HG03108 (cell line): ENCODE measurements around the gene TLE5.
"Not testable (repeated sequence)": the region's sequence is repeated elsewhere in the genome, so short reads cannot be mapped to it uniquely, and the experiment has no call there.

ENCODE experiments used
- ATAC-seq: cut with Tn5 transposase; IDR thresholded peaks from one replicate; pipeline ENCODE4 v1.9.1; 2021; ENCODE audit warnings: moderate library complexity; ENCODE audit not compliant: unreplicated experiment

TLE5 gene

GRCh38 chr19:3027981-3028304, 34.4 kb downstream of the TLE5 start:
- ATAC-seq: no peak

DNA sequence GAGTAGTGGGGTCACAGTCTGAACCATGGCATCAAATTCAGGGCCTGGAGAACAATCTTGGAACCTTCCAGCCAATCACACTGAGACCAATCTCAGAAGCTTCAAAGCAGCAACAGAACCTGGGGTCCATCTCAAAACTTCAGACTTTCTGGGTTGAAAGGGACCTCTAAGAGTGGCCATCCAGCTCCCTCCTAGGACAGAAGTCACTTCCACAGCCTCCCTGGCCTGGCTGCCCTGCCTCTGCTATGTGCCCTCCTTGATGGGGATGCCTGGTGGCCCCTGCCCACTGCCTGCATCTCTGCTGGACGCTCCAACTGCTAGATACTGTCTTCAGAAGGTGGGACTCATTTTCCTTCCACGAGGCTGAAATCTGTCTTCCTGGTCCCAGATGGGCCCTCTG, 35.0 kb downstream of the TLE5 start:
- ATAC-seq: no peak

DNA sequence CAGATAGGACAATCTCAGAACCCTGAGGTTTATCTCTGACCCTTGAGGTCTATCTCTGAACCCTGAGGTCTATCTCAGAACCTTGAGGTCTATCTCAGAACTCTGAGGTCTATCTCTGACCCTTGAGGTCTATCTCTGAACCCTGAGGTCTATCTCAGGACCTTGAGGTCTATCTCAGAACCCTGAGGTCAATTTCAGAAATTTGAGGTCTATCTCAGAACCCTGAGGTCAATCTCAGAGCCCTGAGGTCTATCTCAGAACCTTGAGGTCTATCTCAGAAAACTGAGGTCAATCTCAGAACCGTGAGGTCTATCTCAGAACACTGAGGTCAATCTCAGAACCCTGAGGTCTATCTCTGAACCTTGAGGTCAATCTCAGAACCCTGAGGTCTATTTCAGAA, 35.5 kb downstream of the TLE5 start:
- ATAC-seq: no peak

DNA sequence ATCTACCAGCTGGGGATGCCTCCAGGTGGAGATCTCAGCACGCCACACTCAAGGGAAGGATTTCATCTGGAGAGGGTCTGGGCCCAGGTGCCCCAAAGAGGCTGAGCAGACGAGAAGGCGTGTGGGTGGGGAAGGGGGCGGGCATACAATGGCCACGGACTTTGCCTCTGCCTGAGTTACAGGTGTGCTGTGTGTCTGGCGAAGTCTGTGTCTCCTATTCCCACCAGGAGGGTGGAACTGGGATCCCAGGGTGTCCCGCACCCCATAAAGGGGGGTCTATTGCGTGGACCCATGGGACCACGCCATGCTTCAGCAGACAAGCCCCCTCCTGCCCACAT, 36.8 kb downstream of the TLE5 start:
- no peak for ATAC-seq

GRCh38 chr19:3024870-3025548, 37.3 kb downstream of the TLE5 start:
- ATAC-seq: no peak

DNA sequence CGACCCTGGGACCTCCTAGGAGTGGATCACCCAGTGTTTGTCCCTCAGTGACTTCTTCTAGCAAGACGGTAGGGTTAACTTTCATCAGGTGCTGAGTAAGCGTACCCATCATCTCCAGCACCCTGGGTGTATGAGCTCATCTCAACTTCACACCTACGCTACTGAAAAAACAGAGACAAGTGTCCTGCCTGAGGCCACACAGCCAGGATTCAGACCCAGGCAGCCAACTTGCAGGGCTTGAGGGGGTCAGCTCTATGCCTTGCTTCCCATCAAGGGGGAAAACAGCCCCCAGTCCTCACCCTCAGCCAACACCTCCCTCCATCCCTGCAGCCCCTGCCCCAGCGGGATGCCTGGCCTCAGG, 37.8 kb downstream of the TLE5 start:
- ATAC-seq: no peak

- no peak for ATAC-seq
Measured at GRCh38 chr19:3020321-3020960, 41.9 kb downstream of the TLE5 start.

DNA sequence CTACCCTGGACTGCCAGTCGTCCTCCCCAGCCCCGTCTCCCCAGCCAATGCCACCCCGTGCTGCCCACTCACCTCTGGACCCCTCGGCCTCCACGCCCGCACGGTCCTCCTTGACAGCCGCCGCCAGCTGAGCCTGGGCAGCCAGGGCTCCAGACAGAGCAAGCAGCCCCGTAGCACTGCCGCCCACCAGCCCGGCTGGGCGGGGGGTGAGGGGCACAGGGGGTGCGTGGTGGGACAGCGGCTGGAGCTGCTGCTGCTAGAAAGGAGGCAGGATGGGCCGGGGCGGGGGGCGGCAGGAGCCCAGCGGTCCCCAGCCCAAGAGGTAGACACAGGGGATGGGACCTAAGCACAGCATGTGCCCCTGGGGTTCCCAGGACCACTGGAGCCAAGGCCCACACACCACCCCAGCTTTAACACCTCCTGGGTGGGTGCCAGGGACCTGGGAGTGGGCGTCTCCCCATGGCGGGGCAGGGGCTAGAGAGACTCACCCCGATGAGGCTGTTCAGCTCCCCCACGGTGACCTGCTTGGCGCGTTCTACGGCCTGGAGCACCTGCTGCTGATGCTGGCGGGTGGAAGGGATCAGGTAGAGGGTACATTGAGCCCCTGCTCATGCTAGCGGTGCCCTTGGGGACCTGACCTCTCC, 43.0 kb downstream of the TLE5 start:
- no peak for ATAC-seq

DNA sequence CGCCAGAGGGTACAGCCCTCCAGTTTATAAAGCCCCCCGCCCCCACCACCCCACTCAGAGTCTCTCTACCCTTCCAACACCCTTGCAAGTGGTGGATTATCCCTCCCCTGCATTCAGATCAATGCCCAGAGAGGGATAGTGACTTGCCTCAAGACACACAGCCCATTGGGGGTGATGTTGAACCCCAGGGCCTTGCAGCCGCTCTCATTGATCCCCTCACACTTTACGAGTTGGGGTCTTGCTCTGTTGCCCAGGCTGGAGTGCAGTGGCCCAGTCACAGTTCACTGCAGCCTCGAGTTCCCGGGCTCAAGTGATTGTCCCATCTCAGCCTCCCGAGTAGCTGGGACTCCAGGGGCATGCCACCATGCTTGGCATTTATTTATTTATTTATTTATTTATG, 44.4 kb downstream of the TLE5 start:
- ATAC-seq: no peak

DNA sequence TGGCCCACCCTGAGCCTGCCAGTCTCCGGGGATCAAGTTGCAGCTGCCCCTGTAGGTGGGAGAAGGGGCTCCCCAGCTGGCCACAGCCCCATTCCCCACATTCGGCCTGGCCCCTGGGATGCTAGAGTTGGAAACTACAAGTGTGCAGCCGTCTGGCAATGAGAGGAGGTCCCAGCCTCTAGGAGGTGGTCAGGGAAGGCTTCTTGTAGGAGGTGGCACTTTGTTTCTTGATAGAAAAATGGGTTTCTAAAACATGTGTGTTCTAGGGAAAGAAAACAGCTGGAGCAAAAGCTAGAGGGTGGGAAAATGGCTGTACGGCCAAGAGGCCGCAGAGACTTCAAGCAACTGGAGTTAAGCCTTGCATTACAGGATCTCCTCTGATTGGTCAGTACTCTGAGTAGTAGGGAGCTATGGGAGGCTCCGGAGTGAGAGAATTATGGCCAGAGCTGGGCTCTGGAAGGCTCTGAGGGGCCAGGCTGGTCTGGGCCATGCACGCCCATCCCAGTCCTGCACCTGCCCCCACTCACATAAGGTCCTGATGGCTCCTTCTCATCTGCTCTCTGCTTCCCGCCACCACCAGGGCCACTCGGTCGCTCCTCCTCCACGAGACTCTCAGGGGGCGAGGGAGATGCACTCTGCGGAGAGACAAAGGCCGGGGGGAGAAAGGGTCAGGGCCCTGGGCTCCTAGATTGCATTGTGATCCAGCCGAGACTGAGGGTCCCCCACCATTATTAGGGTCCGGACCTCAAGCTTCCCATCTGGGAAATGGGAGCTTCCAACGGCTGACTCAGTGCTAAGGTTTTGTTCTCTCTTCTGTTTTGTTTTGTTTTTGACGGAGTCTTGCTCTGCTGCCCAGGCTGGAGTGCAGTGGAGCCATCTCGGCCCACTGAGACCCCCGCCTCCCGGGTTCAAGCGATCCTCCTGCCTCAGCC, 46.9 kb downstream of the TLE5 start:
- ATAC-seq: no peak

GRCh38 chr19:3014135-3014534, 48.2 kb downstream of the TLE5 start:
- ATAC-seq: no peak

DNA sequence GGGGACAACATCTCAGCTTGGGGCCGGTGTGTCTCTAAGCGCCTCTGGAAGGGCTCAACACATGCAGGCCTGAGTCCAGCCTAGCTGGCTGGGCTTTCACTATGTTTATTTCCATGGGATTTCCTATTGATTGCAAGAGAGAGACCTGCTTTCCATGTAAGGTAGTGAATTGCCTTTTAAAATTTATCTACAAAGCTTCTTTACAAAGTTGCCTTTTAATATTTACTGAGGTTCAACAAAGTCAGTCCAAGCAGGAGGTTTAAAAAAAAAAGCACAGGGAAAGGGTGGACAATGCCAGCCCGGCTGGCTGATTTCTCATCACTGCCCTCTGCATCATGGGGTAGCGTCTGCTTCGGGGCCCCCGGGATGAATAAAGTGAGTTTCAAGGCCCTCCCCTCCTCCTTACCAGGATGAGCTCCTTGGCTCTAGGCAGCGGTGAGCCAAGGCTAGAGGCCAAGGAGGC, 49.0 kb downstream of the TLE5 start:
- no peak for ATAC-seq

DNA sequence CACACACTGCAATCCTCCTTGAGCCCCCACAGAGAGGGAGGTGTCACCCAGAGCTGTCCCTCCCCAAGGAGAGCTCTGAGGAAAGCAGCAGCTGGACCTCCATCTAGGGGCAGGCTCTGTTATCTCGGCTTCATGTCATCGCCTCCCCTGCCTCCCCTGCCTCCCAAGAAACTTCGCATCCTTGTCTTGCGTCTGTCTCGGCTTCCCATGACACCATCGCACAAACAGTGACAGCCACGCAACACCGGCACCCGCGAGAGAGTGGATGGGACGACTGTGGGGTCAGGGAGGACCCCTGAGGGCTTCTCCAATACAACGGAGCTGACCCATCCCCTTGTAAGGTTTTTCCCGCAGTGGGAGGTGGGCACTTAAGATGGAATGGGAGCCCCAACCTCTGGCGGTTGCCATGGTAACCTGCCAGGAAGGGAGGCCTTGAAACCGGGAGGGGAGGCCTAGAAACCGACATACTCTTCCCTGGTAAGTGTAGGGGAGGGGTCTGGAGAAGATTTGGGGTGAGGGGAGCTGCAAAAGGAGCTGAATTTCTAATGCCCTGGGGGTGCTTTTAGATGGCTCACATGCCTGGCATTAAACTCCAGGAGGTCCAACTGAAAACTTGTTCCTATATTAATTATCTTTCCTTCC, 49.6 kb downstream of the TLE5 start:
- ATAC-seq: no peak

- not testable (repeated sequence) for ATAC-seq
Measured at GRCh38 chr19:3012059-3012458, 50.2 kb downstream of the TLE5 start.

DNA sequence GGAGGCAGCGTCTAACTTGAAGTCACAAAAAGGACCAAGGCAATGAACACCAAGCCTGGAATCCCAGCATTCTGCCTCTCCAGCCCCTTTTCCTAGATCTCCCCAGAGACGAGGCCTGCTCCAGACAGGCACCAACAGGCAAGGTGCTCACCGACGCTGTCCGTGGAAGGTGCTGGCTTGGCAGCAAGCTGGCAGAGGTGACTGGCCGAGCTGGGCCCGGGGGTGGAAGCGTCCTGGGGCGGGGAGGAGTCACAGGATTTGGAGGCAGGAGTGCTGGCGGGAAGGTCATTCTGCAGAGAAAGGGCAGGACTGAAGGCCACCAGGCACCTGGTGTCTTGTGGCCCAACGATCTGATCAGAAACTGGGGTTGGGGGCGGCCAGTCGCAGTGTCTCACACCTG, 51.4 kb downstream of the TLE5 start:
- ATAC-seq: no peak

- ATAC-seq: no peak
Measured at GRCh38 chr19:3008994-3009393, 53.3 kb downstream of the TLE5 start.

GRCh38 chr19:3007975-3008374, 54.3 kb downstream of the TLE5 start:
- no peak for ATAC-seq

- ATAC-seq: no peak
Measured at GRCh38 chr19:3006075-3006767, 56.1 kb downstream of the TLE5 start.

- no peak for ATAC-seq
Measured at GRCh38 chr19:3005345-3005744, 57.0 kb downstream of the TLE5 start.

- no peak for ATAC-seq
Measured at GRCh38 chr19:3004522-3004921, 57.8 kb downstream of the TLE5 start.

DNA sequence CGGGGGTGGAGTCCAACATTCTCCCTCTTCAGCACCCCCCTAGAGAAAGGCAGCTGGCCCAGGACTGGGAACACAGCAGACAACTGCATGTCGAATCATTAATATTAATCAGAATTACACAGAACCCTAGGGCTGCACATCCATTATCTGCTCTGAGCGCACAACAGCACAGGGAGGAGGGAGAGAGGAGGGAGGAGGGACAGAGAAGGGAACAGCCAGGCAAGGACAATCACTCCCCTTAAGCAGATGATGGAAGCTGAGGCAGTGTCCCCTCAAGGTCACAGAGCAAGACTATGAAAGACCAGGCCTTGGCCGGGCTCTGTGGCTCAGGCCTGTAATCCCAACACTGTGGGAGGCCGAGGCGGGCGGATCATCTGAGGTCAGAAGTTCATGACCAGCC, 59.2 kb downstream of the TLE5 start:
- no peak for ATAC-seq
